ENCODE results near the gene ACTR3.
A peak's percentile ranks its signal among the peaks of the same experiment; 100 is the strongest.

ACTR3 gene

GRCh38 chr2:113879457-113879856, 10.4 kb upstream of the ACTR3 start:
- no peak overlapping the region for H2AFZ ChIP-seq (ENCODE audit: low read depth)
- no peaks in the 10 kb centered on the region for H3K79me2 ChIP-seq (ENCODE audit: insufficient read depth, low read depth)
- TF ChIP-seq, protein P1, sequence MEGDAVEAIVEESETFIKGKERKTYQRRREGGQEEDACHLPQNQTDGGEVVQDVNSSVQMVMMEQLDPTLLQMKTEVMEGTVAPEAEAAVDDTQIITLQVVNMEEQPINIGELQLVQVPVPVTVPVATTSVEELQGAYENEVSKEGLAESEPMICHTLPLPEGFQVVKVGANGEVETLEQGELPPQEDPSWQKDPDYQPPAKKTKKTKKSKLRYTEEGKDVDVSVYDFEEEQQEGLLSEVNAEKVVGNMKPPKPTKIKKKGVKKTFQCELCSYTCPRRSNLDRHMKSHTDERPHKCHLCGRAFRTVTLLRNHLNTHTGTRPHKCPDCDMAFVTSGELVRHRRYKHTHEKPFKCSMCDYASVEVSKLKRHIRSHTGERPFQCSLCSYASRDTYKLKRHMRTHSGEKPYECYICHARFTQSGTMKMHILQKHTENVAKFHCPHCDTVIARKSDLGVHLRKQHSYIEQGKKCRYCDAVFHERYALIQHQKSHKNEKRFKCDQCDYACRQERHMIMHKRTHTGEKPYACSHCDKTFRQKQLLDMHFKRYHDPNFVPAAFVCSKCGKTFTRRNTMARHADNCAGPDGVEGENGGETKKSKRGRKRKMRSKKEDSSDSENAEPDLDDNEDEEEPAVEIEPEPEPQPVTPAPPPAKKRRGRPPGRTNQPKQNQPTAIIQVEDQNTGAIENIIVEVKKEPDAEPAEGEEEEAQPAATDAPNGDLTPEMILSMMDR (conservative IDR thresholded peaks at IDR 0.05; ENCODE audit: low read depth, low read length), result no peak
- H3K4me2 ChIP-seq, result no peak overlapping the region
- H3K27me3 ChIP-seq (ENCODE audit: insufficient read depth, low read depth), result no peaks in the 10 kb centered on the region
- no peak overlapping the region for H3K4me3 ChIP-seq (IDR thresholded peaks at IDR 0.05; ENCODE audit: insufficient read depth, low read depth, low read length)
- peaks cover 1% of the 10 kb centered on the region for H3K4me1 ChIP-seq (ENCODE audit: low read depth, poor library complexity, severe bottlenecking)
- H4K20me1 ChIP-seq (ENCODE audit: insufficient read depth), result no peaks in the 10 kb centered on the region
- no peak overlapping the region for H3K27ac ChIP-seq
- H3K36me3 ChIP-seq (ENCODE audit: insufficient read depth), result no peaks in the 10 kb centered on the region
- no peak overlapping the region for H3K9ac ChIP-seq

- no peaks in the 10 kb centered on the region for H3K27me3 ChIP-seq (ENCODE audit: insufficient read depth, low read depth)
- peak overlapping the region; percentile 21; the same call in 1 of the 2 replicates for H3K9ac ChIP-seq
- no peak overlapping the region for H3K4me3 ChIP-seq (IDR thresholded peaks at IDR 0.05; ENCODE audit: insufficient read depth, low read depth, low read length)
- H2AFZ ChIP-seq (ENCODE audit: low read depth), result peak overlapping the region; percentile 19; the same call in 1 of the 2 replicates
- H3K4me1 ChIP-seq (ENCODE audit: low read depth, poor library complexity, severe bottlenecking), result peaks cover 43% of the 10 kb centered on the region
- peak overlapping the region; percentile 87 for H3K27ac ChIP-seq
- TF ChIP-seq, protein P1 (conservative IDR thresholded peaks at IDR 0.05; ENCODE audit: low read depth, low read length), result no peak
- peak overlapping the region; percentile 58 for H3K4me2 ChIP-seq
- no peaks in the 10 kb centered on the region for H4K20me1 ChIP-seq (ENCODE audit: insufficient read depth)
- no peaks in the 10 kb centered on the region for H3K36me3 ChIP-seq (ENCODE audit: insufficient read depth)
- peaks cover 34% of the 10 kb centered on the region for H3K79me2 ChIP-seq (ENCODE audit: insufficient read depth, low read depth)
Measured at GRCh38 chr2:113886479-113887008, 3.3 kb upstream of the ACTR3 start.

- no peaks in the 10 kb centered on the region for H4K20me1 ChIP-seq (ENCODE audit: insufficient read depth)
- H3K4me3 ChIP-seq (IDR thresholded peaks at IDR 0.05; ENCODE audit: insufficient read depth, low read depth, low read length), result no peak overlapping the region
- peak overlapping the region; percentile 87 for H3K27ac ChIP-seq
- peak overlapping the region; percentile 19; the same call in 1 of the 2 replicates for H2AFZ ChIP-seq (ENCODE audit: low read depth)
- H3K4me1 ChIP-seq (ENCODE audit: low read depth, poor library complexity, severe bottlenecking), result peaks cover 49% of the 10 kb centered on the region
- H3K4me2 ChIP-seq, result peak overlapping the region; percentile 58
- TF ChIP-seq, protein P1 (conservative IDR thresholded peaks at IDR 0.05; ENCODE audit: low read depth, low read length), result no peak
- H3K9ac ChIP-seq, result peak overlapping the region; percentile 21; the same call in 1 of the 2 replicates
- H3K36me3 ChIP-seq (ENCODE audit: insufficient read depth), result no peaks in the 10 kb centered on the region
- H3K27me3 ChIP-seq (ENCODE audit: insufficient read depth, low read depth), result no peaks in the 10 kb centered on the region
- peaks cover 40% of the 10 kb centered on the region for H3K79me2 ChIP-seq (ENCODE audit: insufficient read depth, low read depth)
Measured at GRCh38 chr2:113887009-113887792, 2.7 kb upstream of the ACTR3 start.

DNA sequence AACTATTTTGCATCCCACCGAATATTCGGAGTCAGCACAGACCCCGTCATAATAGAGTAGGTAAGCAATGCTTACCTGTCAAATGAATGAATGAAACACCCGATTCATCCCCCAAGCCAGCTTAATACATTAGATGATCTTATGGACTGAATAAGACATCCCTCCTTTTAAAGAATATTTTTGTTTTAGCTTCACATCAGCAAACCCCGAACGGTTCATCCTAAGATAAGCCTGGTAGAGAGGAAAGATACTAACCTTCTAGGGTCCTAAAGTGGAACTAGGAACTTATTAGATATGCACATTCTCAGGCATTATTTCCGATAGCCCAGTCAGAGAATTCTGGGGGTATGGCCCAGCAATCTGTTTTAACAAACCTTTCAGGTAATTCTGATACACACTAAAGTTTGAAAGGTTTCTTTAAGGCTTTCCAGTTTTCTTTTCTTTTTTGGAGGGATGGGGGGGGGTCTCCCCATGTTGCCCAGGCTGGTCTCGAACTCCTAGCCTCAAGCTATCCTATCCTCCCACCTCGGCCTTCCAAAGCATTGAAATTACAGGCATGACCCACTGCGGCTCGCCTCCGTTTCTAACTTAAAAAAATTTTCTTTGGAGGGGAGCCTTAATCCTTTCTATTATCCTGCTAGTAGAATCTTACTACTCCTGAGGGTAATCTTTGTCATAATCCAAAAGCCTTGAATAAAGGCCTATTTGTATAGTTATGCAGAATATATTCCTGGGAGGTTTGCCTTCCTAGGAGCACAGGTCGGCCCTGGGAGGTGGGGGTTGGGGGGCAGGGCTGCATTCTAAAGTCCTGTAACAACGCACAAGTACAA, 1.0 kb upstream of the ACTR3 start:
- H3K27me3 ChIP-seq (ENCODE audit: insufficient read depth, low read depth), result no peaks in the 10 kb centered on the region
- no peak overlapping the region for H3K4me3 ChIP-seq (IDR thresholded peaks at IDR 0.05; ENCODE audit: insufficient read depth, low read depth, low read length)
- peaks cover 57% of the 10 kb centered on the region for H3K79me2 ChIP-seq (ENCODE audit: insufficient read depth, low read depth)
- H2AFZ ChIP-seq (ENCODE audit: low read depth), result no peak overlapping the region
- peak overlapping the region; percentile 87 for H3K27ac ChIP-seq
- peak overlapping the region; percentile 58 for H3K4me2 ChIP-seq
- peaks cover 63% of the 10 kb centered on the region for H3K4me1 ChIP-seq (ENCODE audit: low read depth, poor library complexity, severe bottlenecking)
- no peaks in the 10 kb centered on the region for H3K36me3 ChIP-seq (ENCODE audit: insufficient read depth)
- TF ChIP-seq, protein P1 (conservative IDR thresholded peaks at IDR 0.05; ENCODE audit: low read depth, low read length), result no peak
- peak overlapping the region; percentile 76; the same call in 1 of the 2 replicates for H3K9ac ChIP-seq
- H4K20me1 ChIP-seq (ENCODE audit: insufficient read depth), result no peaks in the 10 kb centered on the region

Measured in KMS-11 (cell line).